Sigmoid colon (tissue), 7 donors: ENCODE measurements around the gene SIDT2. TPM values are rescaled to one million over a fixed set of nuclear protein-coding genes. Genes with fewer than 3 reads are reported as not detected.
A peak's percentile ranks its signal among the peaks of the same experiment; 100 is the strongest.
"Not testable (repeated sequence)": the region's sequence is repeated elsewhere in the genome, so short reads cannot be mapped to it uniquely, and the experiment has no call there.

Experiments
- DNase-seq: peaks from one replicate; pipeline ENCODE4 v3.0.0-alpha.2; 2019
- H3K27ac ChIP-seq, 4 donors: fragments of 200-600 bp; sonication (generic); one replicate each; pipeline ENCODE4 v1.5.1; 2016 to 2019; ENCODE audit warnings: mild to moderate bottlenecking in 1 of 4
- H3K27me3 ChIP-seq, 3 donors: fragments of 200-600 bp; sonication (generic); one replicate each; pipeline ENCODE4 v1.5.1; 2019; ENCODE audit warnings: mild to moderate bottlenecking in 1 of 3
- H3K36me3 ChIP-seq, 4 donors: fragments of 200-600 bp; sonication (generic); one replicate each; pipeline ENCODE4 v1.5.1; 2016 to 2019
- H3K4me1 ChIP-seq, 4 donors: fragments of 200-600 bp; sonication (generic); one replicate each; pipeline ENCODE4 v1.5.1; 2017 to 2019
- H3K4me3 ChIP-seq, 4 donors: fragments of 200-600 bp; sonication (generic); one replicate each; pipeline ENCODE4 v1.5.1; 2017 to 2019; ENCODE audit warnings: mild to moderate bottlenecking in 2 of 4, moderate library complexity in 1 of 4
- H3K9me3 ChIP-seq, 4 donors: fragments of 200-600 bp in 3 of 4; sonication (generic) in 3 of 4; one replicate each; pipeline versions ENCODE4 v1.5.1 to v1.6.1; 2013 to 2019
- EP300 ChIP-seq, 4 donors: sonication (generic); formaldehyde crosslinking; IDR thresholded peaks; one replicate each; pipeline ENCODE4 v1.6.1; 2017; ENCODE audit warnings: antibody characterized with exemption in 4 of 4
- POLR2A ChIP-seq, 2 donors: fragments of 450-650 bp; IDR thresholded peaks; one replicate each; pipeline ENCODE4 v1.6.1; 2016; ENCODE audit warnings: antibody characterized with exemption in 2 of 2, mild to moderate bottlenecking in 2 of 2, moderate library complexity in 2 of 2
- POLR2AphosphoS5 ChIP-seq, 4 donors: sonication (generic); formaldehyde crosslinking; IDR thresholded peaks; one replicate each; pipeline ENCODE4 v1.6.1; 2017; ENCODE audit warnings: antibody characterized with exemption in 4 of 4
- WGBS, 2 donors: extraction: QIAGEN DNeasy Blood & Tissue Kit; methylation state at CpG; one replicate each; pipeline ENCODE4 v1.1.7; 2013; 5-methylcytosine and 5-hydroxymethylcytosine counted together
- intact Hi-C: fragments of 100-400 bp; cut with DNase I; formaldehyde crosslinking; loops from one replicate; pipeline ENCODE4 v1.15.1; 2023
- polyA plus RNA-seq, 3 donors: library from polyadenylated mRNA; stranded (reverse); fragments of 200-250 nt; gene quantifications; one replicate each; pipeline ENCODE4 v1.2.3, GENCODE V29; 2013
- total RNA-seq, 4 donors: library from RNA; depleted of rRNA; stranded (reverse); fragments of >200 nt; gene quantifications; one replicate each; pipeline ENCODE4 v1.1.0, GENCODE V29; 2016
- TF ChIP-seq, protein P1 (sequence below), 4 experiments: fragments of 450-650 bp in 3 of 4; fragments of 200-600 bp in 1 of 4; IDR thresholded peaks; one replicate each; pipeline ENCODE4 v1.5.1; 2016 to 2019; ENCODE audit warnings: antibody characterized with exemption in 4 of 4, mild to moderate bottlenecking in 3 of 4, moderate library complexity in 2 of 4
- donor health status: healthy with polysubstance abuse.
- donor health status: Bipolar disorder and iron deficiency.
- donor health status: healthy.

SIDT2 gene
- total RNA-seq (10 to 100 TPM; 20.7 to 50.7 (median 28.5) TPM), polyA plus RNA-seq (10 to 100 TPM in 2 of 3 donors, 1 to 10 TPM in 1; 7.6 to 33.1 (median 12.0) TPM)

DNA sequence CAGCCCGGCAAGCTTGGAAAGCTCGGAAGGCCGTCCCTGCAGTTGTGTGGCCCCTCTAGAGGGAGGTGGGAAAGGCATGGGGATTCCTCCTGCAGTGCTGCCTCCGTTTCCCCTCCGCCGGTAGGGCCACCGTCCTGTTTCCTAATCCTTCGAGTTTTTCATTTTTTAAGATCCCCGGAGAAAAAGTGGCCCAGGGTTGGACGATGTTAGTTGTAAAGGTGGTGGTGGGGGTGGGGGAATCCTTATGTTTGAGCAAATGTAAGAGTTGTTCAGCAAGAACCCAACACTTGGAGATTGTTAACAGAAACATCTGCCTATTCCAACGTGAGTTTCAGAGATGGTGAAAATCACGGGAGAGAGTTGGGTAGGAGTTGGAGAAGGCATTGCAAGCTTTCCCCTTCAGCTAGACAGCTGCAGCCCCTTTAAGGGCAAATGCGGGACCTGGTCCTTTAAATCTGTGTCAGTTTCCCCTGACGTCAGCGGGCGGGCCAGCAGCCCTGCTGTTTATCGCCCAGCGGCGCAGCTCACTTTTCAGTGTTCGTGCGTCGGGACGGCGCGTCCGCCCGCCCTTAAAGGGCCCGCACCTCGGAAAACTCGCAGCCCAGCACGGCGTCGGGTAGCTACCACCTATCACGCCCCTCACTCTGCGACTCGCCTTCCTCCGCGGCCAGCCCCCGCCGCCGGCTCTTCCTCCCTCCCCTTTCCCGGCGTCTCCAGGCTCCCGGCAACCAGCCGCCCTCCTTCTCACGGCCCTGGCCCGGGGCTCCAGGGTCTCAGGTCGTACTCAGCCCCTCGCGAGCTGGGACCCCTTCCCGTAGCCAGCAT is at the start of gene SIDT2:
Gene SIDT2, plus strand, starts transcription at position 534 of the 825 bp plus-strand sequence. CDS start 521 bp downstream, outside the sequence.
- peaks cover 0 to 49% (median 35%) of the 10 kb centered on the region in 4 donors for H3K4me1 ChIP-seq
- intact Hi-C loops, result loop anchor here (2.0 kb wide), 2 partner anchors 34 to 54 kb away; partner anchors contain the start of genes PAFAH1B2, PCSK7 and RNF214
- TF ChIP-seq EP300 (IDR thresholded peaks at IDR 0.05) (peak in 2 of 4 donors; percentile 67 to 80), POLR2AphosphoS5 (IDR thresholded peaks at IDR 0.05) (peak; percentile 97 to 100 (median 98)), POLR2A (IDR thresholded peaks at IDR 0.05) (peak; percentile 89 to 95)
- TF ChIP-seq, protein P1, sequence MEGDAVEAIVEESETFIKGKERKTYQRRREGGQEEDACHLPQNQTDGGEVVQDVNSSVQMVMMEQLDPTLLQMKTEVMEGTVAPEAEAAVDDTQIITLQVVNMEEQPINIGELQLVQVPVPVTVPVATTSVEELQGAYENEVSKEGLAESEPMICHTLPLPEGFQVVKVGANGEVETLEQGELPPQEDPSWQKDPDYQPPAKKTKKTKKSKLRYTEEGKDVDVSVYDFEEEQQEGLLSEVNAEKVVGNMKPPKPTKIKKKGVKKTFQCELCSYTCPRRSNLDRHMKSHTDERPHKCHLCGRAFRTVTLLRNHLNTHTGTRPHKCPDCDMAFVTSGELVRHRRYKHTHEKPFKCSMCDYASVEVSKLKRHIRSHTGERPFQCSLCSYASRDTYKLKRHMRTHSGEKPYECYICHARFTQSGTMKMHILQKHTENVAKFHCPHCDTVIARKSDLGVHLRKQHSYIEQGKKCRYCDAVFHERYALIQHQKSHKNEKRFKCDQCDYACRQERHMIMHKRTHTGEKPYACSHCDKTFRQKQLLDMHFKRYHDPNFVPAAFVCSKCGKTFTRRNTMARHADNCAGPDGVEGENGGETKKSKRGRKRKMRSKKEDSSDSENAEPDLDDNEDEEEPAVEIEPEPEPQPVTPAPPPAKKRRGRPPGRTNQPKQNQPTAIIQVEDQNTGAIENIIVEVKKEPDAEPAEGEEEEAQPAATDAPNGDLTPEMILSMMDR (IDR thresholded peaks at IDR 0.05), result no peak

DNA sequence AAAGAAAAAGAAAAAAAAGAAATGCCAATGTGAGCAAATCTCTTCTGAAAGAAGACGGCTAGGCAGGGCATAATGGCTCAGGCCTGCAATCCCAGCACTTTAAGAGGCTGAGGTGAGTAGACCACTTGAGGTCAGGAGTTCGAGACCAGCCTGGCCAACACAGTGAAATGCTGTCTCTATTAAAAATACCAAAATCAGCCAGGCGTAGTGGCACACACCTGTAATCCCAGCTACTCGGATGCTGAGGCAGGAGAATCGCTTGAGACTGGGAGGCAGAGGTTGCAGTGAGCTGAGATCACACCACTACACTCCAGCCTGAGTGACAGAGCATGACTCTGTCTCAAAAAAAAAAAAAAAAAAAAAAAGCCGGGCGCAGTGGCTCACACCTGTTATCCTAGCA is 48.1 kb upstream of the SIDT2 start:
- H3K9me3 ChIP-seq, H3K4me1 ChIP-seq, H3K27me3 ChIP-seq, H3K36me3 ChIP-seq, H3K4me3 ChIP-seq, intact Hi-C loops, DNase-seq, H3K27ac ChIP-seq: not testable (repeated sequence)
- WGBS, 2 donors, result 95 to 96% methylated on average over 7 of the region's 7 CpGs

More for the DNA sequence above, at the start of gene SIDT2:
- H3K27ac ChIP-seq, result peak within 1 kb of the TSS; percentile 92 to 99 (median 96)
- peak; percentile 98 for DNase-seq
- H3K36me3 ChIP-seq, result peaks cover 7 to 19% (median 9%) of the 10 kb centered on the region in 4 donors
- WGBS, 2 donors, result 1 to 2% methylated on average over 51 of the region's 51 CpGs
- H3K27me3 ChIP-seq, result no peaks in the 10 kb centered on the region
- no peaks in the 10 kb centered on the region for H3K9me3 ChIP-seq
- H3K4me3 ChIP-seq, result peak within 1 kb of the TSS; percentile 77 to 99 (median 88)

DNA sequence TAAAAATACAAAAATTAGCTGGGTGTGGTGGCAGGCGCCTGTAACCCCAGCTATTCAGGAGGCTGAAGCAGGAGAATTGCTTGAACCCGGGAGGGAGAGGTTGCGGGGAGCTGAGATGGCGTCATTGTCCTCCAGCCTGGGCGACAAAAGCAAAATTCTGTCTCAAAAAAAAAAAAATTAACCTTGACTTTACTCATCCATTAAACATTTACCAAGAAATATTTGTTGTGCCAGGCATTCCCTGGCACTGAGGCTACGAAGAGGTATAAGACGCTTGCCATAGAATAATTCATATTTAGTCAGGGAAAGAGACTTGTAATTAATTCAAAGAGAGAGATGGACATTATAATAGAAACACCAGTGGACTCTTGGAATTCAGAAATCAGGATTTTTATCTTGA is 47.7 kb upstream of the SIDT2 start:
- no peak overlapping the region for H3K27ac ChIP-seq
- no peaks in the 10 kb centered on the region for H3K4me1 ChIP-seq
- intact Hi-C loops, result no loop called here
- no peaks in the 10 kb centered on the region for H3K27me3 ChIP-seq
- WGBS, 2 donors, result 81 to 92% methylated on average over 7 of the region's 7 CpGs
- H3K9me3 ChIP-seq, result no peaks in the 10 kb centered on the region
- DNase-seq, result no peak
- no peaks in the 10 kb centered on the region for H3K36me3 ChIP-seq
- H3K4me3 ChIP-seq, result no peak overlapping the region
- TF ChIP-seq, protein P1 (IDR thresholded peaks at IDR 0.05), result no peak
- no peak for TF ChIP-seq POLR2AphosphoS5 (IDR thresholded peaks at IDR 0.05)
- no peak for TF ChIP-seq EP300 (IDR thresholded peaks at IDR 0.05)
- TF ChIP-seq POLR2A (IDR thresholded peaks at IDR 0.05), result no peak

DNA sequence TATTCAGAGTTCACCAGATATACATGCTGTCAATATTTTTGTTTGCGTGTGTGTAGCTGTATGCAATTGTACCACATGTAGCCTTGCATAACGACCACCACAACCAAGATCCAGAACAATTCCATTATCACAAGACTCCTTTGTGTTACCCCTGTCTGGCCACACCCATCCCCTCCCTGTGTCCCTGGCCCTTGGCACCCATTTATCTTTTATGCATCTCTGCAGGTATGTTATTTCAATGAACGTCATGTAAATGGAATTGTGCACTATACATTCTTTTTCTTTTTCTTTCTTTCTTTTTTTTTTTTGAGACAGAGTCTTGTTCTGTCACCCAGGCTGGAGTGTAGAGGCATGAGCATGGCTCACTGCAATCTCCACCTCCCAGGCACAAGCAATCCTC is 44.1 kb upstream of the SIDT2 start:
- TF ChIP-seq POLR2A (IDR thresholded peaks at IDR 0.05), result no peak
- no peak for TF ChIP-seq EP300 (IDR thresholded peaks at IDR 0.05)
- TF ChIP-seq, protein P1 (IDR thresholded peaks at IDR 0.05), result no peak
- TF ChIP-seq POLR2AphosphoS5 (IDR thresholded peaks at IDR 0.05), result no peak
- Histone ChIP-seq H3K36me3 (no peaks in the 10 kb centered on the region), H3K4me3 (no peak overlapping the region), H3K4me1 (no peaks in the 10 kb centered on the region), H3K27me3 (no peaks in the 10 kb centered on the region), H3K27ac (no peak overlapping the region), H3K9me3 (no peaks in the 10 kb centered on the region)
- DNase-seq, result no peak
- 60 to 64% methylated on average over 2 to 3 of the region's 3 CpGs for WGBS, 2 donors
- intact Hi-C loops, result no loop called here

DNA sequence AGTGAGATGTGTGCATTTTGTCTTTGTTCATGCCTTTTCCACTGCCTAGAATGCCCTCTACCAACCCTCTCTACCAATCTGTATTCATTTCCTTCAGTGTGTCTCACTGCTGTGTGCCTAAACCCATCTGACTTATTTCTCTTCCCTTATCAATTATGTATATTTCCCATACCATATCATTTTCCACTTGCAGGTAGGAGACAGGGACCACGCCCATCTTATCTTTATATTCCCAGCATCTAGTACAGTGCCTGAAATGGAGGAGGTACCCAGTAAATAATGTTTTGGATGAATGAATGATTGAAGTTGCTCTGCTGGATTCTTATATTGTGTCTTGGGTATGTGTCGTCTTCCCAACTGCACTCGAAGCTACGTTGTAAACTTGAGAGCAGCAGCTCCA is 43.6 kb upstream of the SIDT2 start:
- H3K4me1 ChIP-seq, H3K27ac ChIP-seq, H3K27me3 ChIP-seq, H3K9me3 ChIP-seq, DNase-seq, intact Hi-C loops, H3K36me3 ChIP-seq, H3K4me3 ChIP-seq: not testable (repeated sequence)
- WGBS, 2 donors, result 66 to 81% methylated on average over 1 of the region's 4 CpGs
- TF ChIP-seq POLR2AphosphoS5 (IDR thresholded peaks at IDR 0.05), result peak in 1 of 4 donors; percentile 66
